OCI-LY7 (cell line): ENCODE measurements around the gene A2M. TPM values are rescaled to one million over a fixed set of nuclear protein-coding genes. Genes with fewer than 3 reads are reported as not detected.

ENCODE experiments used
- BruUV-seq: library from RNA; stranded (reverse); fragments of 400-500 nt; replicated peaks from 2 replicates; lab custom pipeline; 2021; lab: Mats Ljungman, UMichigan
- CTCF ChIA-PET: fragments of 300-600 bp; sonication (Branson Sonifier 250); formaldehyde crosslinking; loops from one replicate; lab custom pipeline; 2022; ENCODE audit warnings: antibody characterized with exemption; ENCODE audit not compliant: unreplicated experiment; lab: Charles Lee
- POLR2A ChIA-PET: fragments of 300-600 bp; sonication (Branson Sonifier 250); formaldehyde crosslinking; loops from one replicate; lab custom pipeline; 2022; ENCODE audit warnings: antibody characterized with exemption; lab: Charles Lee
- DNase-seq: peaks from one replicate; pipeline ENCODE4 v3.0.0-alpha.2; 2015; ENCODE audit warnings: low spot score
- H2AFZ ChIP-seq: fragments of 200-600 bp; sonication (generic), shearing (Covaris generic); 2 replicates; pipeline ENCODE4 v1.6.1; 2014; ENCODE audit warnings: mild to moderate bottlenecking, antibody characterized with exemption, low read length, moderate library complexity
- H3K27ac ChIP-seq: fragments of 200-600 bp; sonication (generic); 2 replicates; pipeline ENCODE4 v1.5.1; 2014; ENCODE audit warnings: mixed run types, low read depth, mild to moderate bottlenecking, moderate library complexity, low read length, inconsistent platforms; ENCODE audit not compliant: poor library complexity, severe bottlenecking
- H3K36me3 ChIP-seq: fragments of 200-600 bp; sonication (generic); 2 replicates; pipeline ENCODE4 v1.6.1; 2014; ENCODE audit warnings: mild to moderate bottlenecking, antibody characterized with exemption, low read length, moderate library complexity, mixed read lengths; ENCODE audit not compliant: insufficient read depth
- H3K4me1 ChIP-seq: fragments of 200-600 bp; sonication (generic); 2 replicates; pipeline ENCODE4 v1.5.1; 2014; ENCODE audit warnings: mild to moderate bottlenecking, low read length; ENCODE audit not compliant: insufficient read depth, poor library complexity, severe bottlenecking
- H3K4me2 ChIP-seq: fragments of 200-600 bp; sonication (generic); 2 replicates; pipeline ENCODE4 v1.6.1; 2014; ENCODE audit warnings: mild to moderate bottlenecking, low read length
- H3K4me3 ChIP-seq: fragments of 200-600 bp; sonication (generic); 2 replicates; pipeline ENCODE4 v1.5.1; 2014; ENCODE audit warnings: mild to moderate bottlenecking, low read depth, low read length; ENCODE audit not compliant: poor library complexity, severe bottlenecking
- H3K79me2 ChIP-seq: fragments of 200-600 bp; sonication (generic); 2 replicates; pipeline ENCODE4 v1.6.1; 2016; ENCODE audit warnings: low read depth, mild to moderate bottlenecking, low read length, moderate library complexity, mixed read lengths; ENCODE audit not compliant: insufficient read depth
- H3K9me2 ChIP-seq: fragments of 200-600 bp; sonication (generic); 2 replicates; pipeline ENCODE4 v1.6.1; 2016; ENCODE audit warnings: mild to moderate bottlenecking, low read length, mixed read lengths; ENCODE audit not compliant: insufficient read depth
- H3K9me3 ChIP-seq: fragments of 200-600 bp; sonication (generic); 2 replicates; pipeline ENCODE4 v1.6.1; 2014; ENCODE audit warnings: mild to moderate bottlenecking, mixed run types, low read length, mixed read lengths
- H4K20me1 ChIP-seq: fragments of 200-600 bp; sonication (generic); 2 replicates; pipeline ENCODE4 v1.6.1; 2014; ENCODE audit warnings: mild to moderate bottlenecking, antibody characterized with exemption, low read length, moderate library complexity, mixed read lengths; ENCODE audit not compliant: insufficient read depth
- EZH2phosphoT487 ChIP-seq: fragments of 200-600 bp; sonication (generic); IDR thresholded peaks from 2 replicates; pipeline ENCODE4 v1.6.1; 2018; ENCODE audit warnings: low read depth, borderline replicate concordance, mild to moderate bottlenecking, mixed run types, antibody characterized with exemption, low read length, moderate library complexity, mixed read lengths
- intact Hi-C: fragments of 100-400 bp; cut with micrococcal nuclease; formaldehyde crosslinking; loops from one replicate; pipeline ENCODE4 v1.10.0; 2022; ENCODE audit not compliant: unreplicated experiment
- total RNA-seq, 2 experiments: library from RNA; depleted of rRNA in 1 of 2; stranded (reverse); fragments of >200 nt in 1 of 2; shearing (Covaris generic) in 1 of 2; gene quantifications; 2 replicates each; pipeline ENCODE4 v1.2.3, GENCODE V29; 2014 to 2022
- TF ChIP-seq, protein P1 (sequence below): fragments of 200-600 bp; sonication (generic); conservative IDR thresholded peaks from 2 replicates; pipeline ENCODE4 v1.5.1; 2014; ENCODE audit warnings: mild to moderate bottlenecking, antibody characterized with exemption, low read length, moderate library complexity, mixed read lengths

Gene A2M
- total RNA-seq, 2 experiments from 2014 or later = not detected

DNA sequence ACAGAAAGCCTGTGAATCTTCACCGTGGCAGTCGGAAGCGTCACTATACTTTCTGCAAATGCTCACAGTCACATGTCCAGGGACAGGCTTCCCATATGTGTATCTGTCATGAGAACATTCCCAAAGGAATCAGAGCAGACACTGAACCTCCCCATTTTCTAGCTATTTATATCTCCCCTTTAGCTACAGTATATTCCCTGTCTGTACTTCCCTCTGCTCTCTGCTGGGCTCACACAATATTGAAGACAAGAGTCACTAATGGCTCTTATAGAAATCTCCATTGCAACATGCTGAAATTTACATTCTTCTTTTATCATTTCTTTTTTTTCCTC is 8.2 kb downstream of the A2M start:
- Histone ChIP-seq H3K4me1 (no peaks in the 10 kb centered on the region), H3K9me2 (no peaks in the 10 kb centered on the region), H3K36me3 (no peaks in the 10 kb centered on the region), H3K79me2 (no peaks in the 10 kb centered on the region), H3K4me2 (no peak overlapping the region), H3K9me3 (no peaks in the 10 kb centered on the region), H3K4me3 (no peak overlapping the region), H2AFZ (no peak overlapping the region), H4K20me1 (no peaks in the 10 kb centered on the region), H3K27ac (no peak overlapping the region)
- no peak for TF ChIP-seq EZH2phosphoT487
- TF ChIP-seq, protein P1, sequence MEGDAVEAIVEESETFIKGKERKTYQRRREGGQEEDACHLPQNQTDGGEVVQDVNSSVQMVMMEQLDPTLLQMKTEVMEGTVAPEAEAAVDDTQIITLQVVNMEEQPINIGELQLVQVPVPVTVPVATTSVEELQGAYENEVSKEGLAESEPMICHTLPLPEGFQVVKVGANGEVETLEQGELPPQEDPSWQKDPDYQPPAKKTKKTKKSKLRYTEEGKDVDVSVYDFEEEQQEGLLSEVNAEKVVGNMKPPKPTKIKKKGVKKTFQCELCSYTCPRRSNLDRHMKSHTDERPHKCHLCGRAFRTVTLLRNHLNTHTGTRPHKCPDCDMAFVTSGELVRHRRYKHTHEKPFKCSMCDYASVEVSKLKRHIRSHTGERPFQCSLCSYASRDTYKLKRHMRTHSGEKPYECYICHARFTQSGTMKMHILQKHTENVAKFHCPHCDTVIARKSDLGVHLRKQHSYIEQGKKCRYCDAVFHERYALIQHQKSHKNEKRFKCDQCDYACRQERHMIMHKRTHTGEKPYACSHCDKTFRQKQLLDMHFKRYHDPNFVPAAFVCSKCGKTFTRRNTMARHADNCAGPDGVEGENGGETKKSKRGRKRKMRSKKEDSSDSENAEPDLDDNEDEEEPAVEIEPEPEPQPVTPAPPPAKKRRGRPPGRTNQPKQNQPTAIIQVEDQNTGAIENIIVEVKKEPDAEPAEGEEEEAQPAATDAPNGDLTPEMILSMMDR = no peak
- BruUV-seq = no TSS peak
- CTCF ChIA-PET = no interaction called here
- POLR2A ChIA-PET = no interaction called here
- DNase-seq = no peak
- intact Hi-C loops = no loop called here

DNA sequence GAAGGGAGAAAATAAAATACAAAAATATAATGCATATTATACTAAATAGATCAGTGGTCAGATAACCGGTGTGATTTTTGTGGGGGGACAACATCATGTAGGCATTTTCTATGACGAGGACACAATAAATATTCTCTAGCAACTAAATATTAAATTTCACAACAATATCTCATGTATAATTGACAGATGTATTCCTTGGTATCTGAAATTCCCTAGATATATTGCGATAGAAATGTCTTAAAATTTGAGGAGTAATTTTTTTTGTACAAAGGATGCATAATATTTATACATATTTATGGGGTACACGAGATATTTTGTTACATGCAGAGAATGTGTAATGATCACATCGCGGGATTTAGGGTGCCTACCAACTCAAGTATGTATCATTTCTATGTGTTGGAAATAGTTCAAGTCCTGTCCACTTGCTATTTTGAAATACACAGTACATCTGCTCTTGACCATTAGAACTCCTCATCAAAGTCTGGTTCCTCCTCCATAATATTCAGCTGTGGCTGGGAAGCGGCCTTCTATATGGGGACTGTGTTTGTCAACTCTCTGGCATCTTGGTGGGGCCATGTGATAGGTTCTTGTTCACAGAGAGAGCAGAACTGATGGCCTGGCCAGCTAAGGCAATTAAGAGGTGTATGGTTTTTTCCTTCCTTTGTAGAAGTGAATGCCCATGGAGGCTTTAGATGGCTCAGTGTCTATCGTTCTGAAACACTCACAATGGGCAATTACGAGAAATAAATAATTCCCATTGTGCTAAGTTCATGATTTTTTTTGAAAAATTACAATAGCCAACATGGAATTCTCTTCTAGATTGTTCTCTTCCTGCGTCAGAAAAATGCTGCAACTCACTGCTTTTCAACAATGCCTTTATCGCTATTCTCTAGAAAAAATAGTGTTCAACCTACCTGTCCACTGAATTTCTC is 8.8 kb downstream of the A2M start:
- ChIA-PET CTCF (no interaction called here), POLR2A (no interaction called here)
- no peaks in the 10 kb centered on the region for H3K4me1 ChIP-seq
- H3K79me2 ChIP-seq = no peaks in the 10 kb centered on the region
- H2AFZ ChIP-seq = no peak overlapping the region
- no peak for DNase-seq
- H3K9me2 ChIP-seq = no peaks in the 10 kb centered on the region
- TF ChIP-seq, protein P1 = no peak
- no peak for TF ChIP-seq EZH2phosphoT487
- H3K36me3 ChIP-seq = no peaks in the 10 kb centered on the region
- no peak overlapping the region for H3K27ac ChIP-seq
- no peaks in the 10 kb centered on the region for H4K20me1 ChIP-seq
- no TSS peak for BruUV-seq
- intact Hi-C loops = no loop called here
- no peaks in the 10 kb centered on the region for H3K9me3 ChIP-seq
- no peak overlapping the region for H3K4me2 ChIP-seq
- H3K4me3 ChIP-seq = no peak overlapping the region

DNA sequence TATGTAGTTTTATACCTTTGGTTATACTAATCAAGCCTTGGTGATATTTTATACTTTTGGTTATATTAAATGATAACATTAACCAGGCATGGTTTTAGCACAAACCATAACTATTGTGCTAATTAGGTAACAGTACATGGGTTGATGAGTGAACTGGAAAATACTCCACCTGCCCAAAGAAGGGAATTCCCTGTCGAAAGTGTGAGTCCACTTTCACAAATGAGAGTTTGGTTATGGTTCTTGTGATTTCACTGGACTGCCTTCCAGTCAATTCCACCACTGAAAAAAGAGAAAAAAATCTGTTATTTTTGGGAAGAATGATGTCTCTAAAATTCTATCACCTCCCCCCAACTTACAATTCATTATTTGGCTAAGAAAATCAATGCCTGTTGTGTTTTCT is 9.7 kb downstream of the A2M start:
- no peak for DNase-seq
- CTCF ChIA-PET = no interaction called here
- TF ChIP-seq EZH2phosphoT487 = no peak
- TF ChIP-seq, protein P1 = no peak
- Histone ChIP-seq H3K4me2 (no peak overlapping the region), H3K4me1 (no peaks in the 10 kb centered on the region), H3K36me3 (no peaks in the 10 kb centered on the region), H3K27ac (no peak overlapping the region), H2AFZ (no peak overlapping the region), H4K20me1 (no peaks in the 10 kb centered on the region), H3K4me3 (no peak overlapping the region), H3K9me2 (no peaks in the 10 kb centered on the region), H3K9me3 (no peaks in the 10 kb centered on the region), H3K79me2 (no peaks in the 10 kb centered on the region)
- POLR2A ChIA-PET = no interaction called here
- intact Hi-C loops = no loop called here
- no TSS peak for BruUV-seq
